NCI-H146 treated with DMSO at 0.1 percent for 48 hours (cell line): ENCODE data around the gene PTPRC.

Experiments
- DNase-seq: peaks from one replicate; lab custom pipeline; 2025; ENCODE audit not compliant: unreplicated experiment; lab: John Stamatoyannopoulos, UW

PTPRC gene

DNA sequence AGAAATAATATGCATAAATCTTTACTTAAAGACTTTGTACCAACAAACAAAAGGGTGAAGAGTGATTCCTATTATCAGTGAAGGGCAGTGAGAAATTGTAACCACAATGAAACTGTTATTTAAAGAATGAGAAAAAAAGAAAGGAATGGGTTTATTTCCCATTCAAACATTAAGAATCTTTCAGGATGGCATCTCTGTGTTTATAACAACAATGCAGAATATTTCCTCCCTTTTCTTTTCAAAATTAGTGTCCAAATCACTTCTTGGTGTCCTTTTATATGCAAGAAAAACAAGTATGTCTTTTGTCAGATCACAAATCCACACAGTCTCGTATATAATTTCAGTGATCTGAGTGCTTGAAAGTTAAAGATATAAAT lies 61.2 kb downstream of the PTPRC start:
- no peak for DNase-seq

DNA sequence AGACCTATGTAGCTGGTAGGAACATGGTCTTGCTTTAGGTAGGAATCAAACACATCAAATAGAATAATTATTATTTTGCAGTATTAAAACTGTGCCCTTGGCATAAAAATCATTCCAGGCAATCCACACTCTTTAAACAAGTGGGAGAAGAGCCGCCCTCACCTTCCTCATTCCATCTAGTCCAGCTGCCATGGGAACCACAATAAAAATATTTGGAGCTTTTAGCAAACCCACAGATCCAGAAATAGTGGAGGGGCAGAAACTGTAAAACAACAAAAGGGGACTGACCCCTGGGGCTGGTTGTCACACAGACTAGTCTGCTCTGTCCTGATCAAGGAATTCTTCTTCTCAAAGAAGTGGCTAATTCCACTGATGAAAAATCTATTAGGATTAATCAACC lies 61.6 kb downstream of the PTPRC start:
- DNase-seq = no peak

DNA sequence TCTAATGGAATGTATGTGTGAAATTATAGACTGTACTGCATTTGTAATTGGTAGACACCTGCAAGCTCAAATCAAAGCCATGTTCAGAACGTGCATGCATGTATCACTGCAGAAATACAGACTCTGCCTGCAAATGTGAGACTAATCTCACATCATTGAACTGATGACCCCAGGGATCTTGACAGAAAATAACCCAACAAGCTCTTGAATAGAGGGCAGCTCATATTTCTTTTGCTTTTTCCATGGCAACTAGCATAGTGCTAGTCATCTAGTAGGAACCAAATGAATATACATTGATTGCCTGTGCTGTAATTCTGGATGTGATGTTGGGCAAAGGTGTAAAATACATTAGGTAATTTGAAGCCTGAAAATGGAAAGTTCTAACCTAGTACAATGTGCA lies 62.4 kb downstream of the PTPRC start:
- DNase-seq = peak; percentile 23

- DNase-seq = peak; percentile 23
Observed at GRCh38 chr1:198701766-198702539, 63.1 kb downstream of the PTPRC start.

GRCh38 chr1:198708761-198709525 lies 70.1 kb downstream of the PTPRC start:
- DNase-seq = no peak

DNA sequence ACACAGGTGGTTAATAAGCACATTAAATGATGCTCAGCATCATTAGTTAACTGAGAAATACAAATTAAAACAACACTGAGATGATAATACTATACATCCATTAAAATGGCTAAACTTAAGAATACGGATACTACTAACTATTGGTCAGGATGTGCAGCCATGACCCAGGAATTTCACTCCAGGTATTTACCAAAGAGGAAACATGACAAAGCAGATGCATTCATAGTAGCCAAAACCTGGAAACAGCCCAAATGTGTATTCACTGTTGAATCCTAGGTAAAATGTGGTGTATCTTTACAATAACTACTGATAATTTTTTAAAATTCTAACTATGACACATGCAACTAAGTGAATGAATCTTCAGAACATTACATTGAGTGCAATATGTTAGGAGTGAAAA lies 73.0 kb downstream of the PTPRC start:
- DNase-seq = no peak

- no peak for DNase-seq
Observed at GRCh38 chr1:198713081-198713480, 74.2 kb downstream of the PTPRC start.

GRCh38 chr1:198714271-198714670 lies 75.4 kb downstream of the PTPRC start:
- no peak for DNase-seq

- no peak for DNase-seq
Observed at GRCh38 chr1:198716051-198716450, 77.2 kb downstream of the PTPRC start.

GRCh38 chr1:198717510-198717909 lies 78.7 kb downstream of the PTPRC start:
- DNase-seq = no peak

DNA sequence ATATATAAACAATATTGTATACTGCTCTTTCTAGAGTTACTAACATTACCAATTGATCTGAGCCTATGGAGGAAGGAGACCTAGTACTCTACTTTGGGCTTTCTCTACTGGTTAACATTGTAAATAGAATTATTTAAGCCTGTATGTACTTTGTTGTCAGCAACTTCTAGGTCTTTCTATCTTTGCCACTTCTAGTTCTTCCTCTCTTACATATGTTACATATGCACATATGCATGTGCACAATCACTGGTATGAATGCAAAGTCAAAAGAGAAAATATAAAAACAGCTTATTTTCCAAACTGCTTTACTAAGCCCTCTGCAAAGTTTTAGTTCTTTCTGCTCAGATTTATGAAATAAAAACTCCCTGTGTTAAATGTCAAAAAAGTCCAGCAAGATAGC lies 84.3 kb downstream of the PTPRC start:
- DNase-seq = no peak

DNA sequence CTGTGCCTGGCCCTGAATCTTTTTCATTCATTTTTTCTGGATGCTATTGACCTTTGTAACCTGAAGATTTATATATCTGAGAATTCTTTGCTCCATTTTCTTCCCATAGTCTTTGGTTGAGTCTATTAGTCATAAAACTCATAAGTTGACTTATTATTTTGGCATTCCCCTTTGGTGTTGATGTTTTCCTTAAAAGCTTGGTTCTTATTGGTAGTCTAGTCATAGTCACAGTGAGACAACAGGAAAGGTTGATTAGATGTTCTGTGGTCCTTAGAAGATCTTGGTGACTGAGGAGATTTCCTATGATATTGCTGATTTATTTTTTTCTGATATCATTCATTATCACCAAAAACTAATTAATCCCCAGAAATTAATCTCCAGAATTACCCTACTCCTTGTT lies 86.2 kb downstream of the PTPRC start:
- no peak for DNase-seq

DNA sequence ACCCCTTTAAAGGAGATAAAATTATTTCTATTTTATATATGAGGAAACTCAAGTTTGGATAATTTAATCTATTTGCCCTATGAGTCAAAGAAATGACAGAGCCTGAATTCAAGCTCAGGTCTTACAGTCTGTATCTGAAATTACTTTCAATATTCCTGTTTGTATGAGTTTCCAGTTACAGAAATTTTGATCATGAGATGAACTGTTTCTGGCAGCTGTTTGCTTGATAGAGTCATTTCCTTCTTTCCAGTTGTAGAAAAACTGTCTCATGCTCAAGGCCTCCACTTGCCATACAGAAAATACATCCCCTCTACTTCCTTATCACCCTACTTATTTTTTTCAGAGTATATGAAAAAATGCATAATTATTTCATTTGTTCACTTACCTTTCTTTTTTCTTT lies 87.6 kb downstream of the PTPRC start:
- DNase-seq = no peak

DNA sequence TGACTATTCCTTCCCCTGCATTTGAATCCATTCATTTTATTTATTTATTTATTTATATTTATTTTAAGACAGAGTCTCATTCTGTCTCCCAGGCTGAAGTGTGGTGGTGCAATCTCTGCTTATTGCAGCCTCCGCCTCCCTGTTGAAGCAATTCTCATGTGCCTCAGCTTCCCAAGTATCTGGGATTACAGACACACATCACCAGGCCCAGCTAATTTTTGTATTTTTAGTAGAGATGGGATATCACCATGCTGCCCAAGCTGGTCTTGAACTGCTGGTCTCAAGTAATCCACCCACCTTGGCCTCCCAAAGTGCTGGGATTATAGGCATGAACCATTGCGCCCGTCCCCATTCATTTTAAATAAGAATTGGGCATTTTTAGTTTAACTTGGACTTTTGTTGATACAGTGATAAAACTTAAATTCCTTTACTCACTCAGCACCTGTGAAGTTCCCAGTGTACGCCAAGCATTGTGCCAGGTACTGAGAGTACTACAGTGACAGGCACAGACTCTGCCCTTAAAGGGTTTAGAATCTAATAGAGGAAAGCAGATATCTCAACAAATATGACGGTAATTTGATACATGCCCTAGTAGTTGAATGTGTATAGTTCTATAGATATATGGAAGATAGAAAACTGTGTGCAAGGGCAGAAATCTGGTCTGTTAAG lies 90.5 kb downstream of the PTPRC start:
- no peak for DNase-seq

- DNase-seq = no peak
Observed at GRCh38 chr1:198730952-198731351, 92.1 kb downstream of the PTPRC start.

GRCh38 chr1:198734323-198735008 lies 95.6 kb downstream of the PTPRC start:
- no peak for DNase-seq

GRCh38 chr1:198741744-198742143 lies 102.9 kb downstream of the PTPRC start:
- peak; percentile 20 for DNase-seq

DNA sequence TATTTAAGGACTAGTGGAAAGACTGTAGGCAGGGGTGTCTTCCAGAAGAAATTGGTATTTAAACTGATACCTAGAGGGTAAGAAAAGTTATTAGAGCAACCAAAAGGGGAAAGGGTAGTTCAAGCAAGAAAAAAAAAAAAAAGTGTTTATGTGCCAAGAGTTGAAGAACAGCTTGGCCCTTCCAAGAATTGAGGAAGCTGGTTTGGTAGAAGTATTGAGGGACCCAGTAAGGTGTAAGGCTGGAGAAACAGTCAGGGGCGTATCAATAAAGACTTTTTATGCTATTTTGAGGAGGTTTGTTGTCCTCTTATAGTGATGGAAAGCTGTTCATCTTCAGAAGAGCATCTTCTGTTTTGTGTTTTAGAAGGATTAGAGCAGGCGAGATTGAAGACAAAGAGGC lies 108.3 kb downstream of the PTPRC start:
- DNase-seq = no peak

GRCh38 chr1:198749279-198749678 lies 110.4 kb downstream of the PTPRC start:
- DNase-seq = no peak

GRCh38 chr1:198750081-198750480 lies 111.2 kb downstream of the PTPRC start:
- DNase-seq = no peak

- DNase-seq = no peak
Observed at GRCh38 chr1:198751741-198752140, 112.9 kb downstream of the PTPRC start.
